Left lung (tissue), 10 donors: ENCODE data around the gene VSTM2B. TPM values are rescaled to one million over a fixed set of nuclear protein-coding genes. Genes with fewer than 3 reads are reported as not detected.

Experiments
- ATAC-seq: fragments of 200-7000 bp; cut with Tn5 transposase; one replicate; pipeline ENCODE4 v1.9.1; 2020; ENCODE audit warnings: moderate library complexity
- DNase-seq, 4 donors: peaks; one replicate each; pipeline ENCODE4 v3.0.0-alpha.2; 2013 to 2020
- H3K27ac ChIP-seq, 2 donors: fragments of 200-600 bp; sonication (generic) in 1 of 2; one replicate each; pipeline versions ENCODE4 v1.5.0 to v1.8.0; 2020 to 2021
- H3K27me3 ChIP-seq, 2 donors: fragments of 200-600 bp; sonication (generic) in 1 of 2; one replicate each; pipeline versions ENCODE4 v1.5.0 to v1.8.0; 2020 to 2021
- H3K36me3 ChIP-seq, 2 donors: fragments of 200-600 bp; sonication (generic) in 1 of 2; one replicate each; pipeline versions ENCODE4 v1.5.0 to v1.8.0; 2020 to 2021
- H3K4me1 ChIP-seq, 2 donors: fragments of 200-600 bp; one replicate each; pipeline ENCODE4 v1.8.0; 2021
- H3K4me3 ChIP-seq, 2 donors: fragments of 200-600 bp; sonication (generic) in 1 of 2; one replicate each; pipeline versions ENCODE4 v1.5.0 to v1.8.0; 2020 to 2021; ENCODE audit warnings: mild to moderate bottlenecking in 1 of 2
- H3K9me3 ChIP-seq, 2 donors: fragments of 200-600 bp; sonication (generic) in 1 of 2; one replicate each; pipeline versions ENCODE4 v1.5.0 to v1.8.0; 2020 to 2021
- intact Hi-C, 2 donors: fragments of 100-400 bp; cut with DNase I; formaldehyde crosslinking; loops; one replicate each; pipeline versions ENCODE4 v1.11.2 to v1.14.2; 2022
- polyA plus RNA-seq, 6 donors: library from polyadenylated mRNA; unstranded; fragments of 120-200 nt; gene quantifications; one replicate each; pipeline ENCODE4 v1.2.1, GENCODE V29; 2013; ENCODE audit not compliant: insufficient read length in 6 of 6
- total RNA-seq, 2 donors: library from RNA; stranded (reverse); fragmentation: NEBNext Ultra II Directional; extraction: Animal tissue kit (Norgen Biotek cat#: 25700); gene quantifications; one replicate each; pipeline ENCODE4 v1.2.1, GENCODE V29; 2021
- TF ChIP-seq, protein P1 (sequence below), 2 donors: fragments of 200-600 bp; sonication (generic) in 1 of 2; IDR thresholded peaks; one replicate each; pipeline versions ENCODE4 v1.5.0 to v1.8.0; 2021; ENCODE audit warnings: antibody characterized with exemption in 2 of 2
- donor health status: DM: no; HTN: yes; CAD: no.
- donor health status: DM: no; HTN: no; CAD: no.

Gene VSTM2B
- total and polyA plus RNA-seq, 8 donors = not detected

DNA sequence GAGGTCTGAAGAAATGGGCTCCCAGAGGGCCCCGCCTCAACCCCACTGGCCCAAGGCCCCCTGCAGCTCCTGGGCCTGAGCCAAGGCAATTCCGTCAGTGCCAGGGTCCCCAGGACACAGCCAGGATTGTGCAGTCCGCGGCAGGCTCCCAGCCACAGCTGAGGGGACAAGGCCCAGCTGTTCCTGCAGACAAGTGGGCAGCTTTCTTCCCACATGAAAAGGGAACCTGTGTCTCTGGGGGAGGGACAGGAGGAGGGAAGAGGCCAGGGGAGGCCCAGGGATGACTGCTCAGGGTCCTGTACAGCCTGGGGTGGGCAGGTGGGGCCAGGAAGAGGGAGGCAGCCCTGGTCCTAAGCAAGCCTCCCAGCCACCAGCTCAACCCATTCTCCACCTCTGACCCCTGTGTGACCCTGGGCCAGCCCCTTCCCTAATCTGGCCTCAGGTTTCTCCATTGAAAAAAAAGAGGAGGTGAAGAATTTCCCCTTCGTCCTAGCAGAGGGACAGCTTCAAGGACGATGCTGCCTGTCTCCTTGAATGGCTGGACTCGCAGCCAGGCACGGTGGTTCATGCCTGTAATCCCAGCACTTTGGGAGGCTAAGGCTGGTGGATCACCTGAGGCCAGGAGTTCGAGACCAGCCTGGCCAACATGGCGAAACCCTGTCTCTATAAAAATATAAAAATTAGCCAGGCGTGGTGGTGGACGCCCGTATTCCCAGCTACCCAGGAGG lies 20.5 kb upstream of the VSTM2B start:
- TF ChIP-seq, protein P1, sequence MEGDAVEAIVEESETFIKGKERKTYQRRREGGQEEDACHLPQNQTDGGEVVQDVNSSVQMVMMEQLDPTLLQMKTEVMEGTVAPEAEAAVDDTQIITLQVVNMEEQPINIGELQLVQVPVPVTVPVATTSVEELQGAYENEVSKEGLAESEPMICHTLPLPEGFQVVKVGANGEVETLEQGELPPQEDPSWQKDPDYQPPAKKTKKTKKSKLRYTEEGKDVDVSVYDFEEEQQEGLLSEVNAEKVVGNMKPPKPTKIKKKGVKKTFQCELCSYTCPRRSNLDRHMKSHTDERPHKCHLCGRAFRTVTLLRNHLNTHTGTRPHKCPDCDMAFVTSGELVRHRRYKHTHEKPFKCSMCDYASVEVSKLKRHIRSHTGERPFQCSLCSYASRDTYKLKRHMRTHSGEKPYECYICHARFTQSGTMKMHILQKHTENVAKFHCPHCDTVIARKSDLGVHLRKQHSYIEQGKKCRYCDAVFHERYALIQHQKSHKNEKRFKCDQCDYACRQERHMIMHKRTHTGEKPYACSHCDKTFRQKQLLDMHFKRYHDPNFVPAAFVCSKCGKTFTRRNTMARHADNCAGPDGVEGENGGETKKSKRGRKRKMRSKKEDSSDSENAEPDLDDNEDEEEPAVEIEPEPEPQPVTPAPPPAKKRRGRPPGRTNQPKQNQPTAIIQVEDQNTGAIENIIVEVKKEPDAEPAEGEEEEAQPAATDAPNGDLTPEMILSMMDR (IDR thresholded peaks at IDR 0.05) = no peak
- Histone ChIP-seq H3K27ac (no peak overlapping the region), H3K9me3 (no peaks in the 10 kb centered on the region), H3K27me3 (peaks cover 0 to 38% of the 10 kb centered on the region in 2 donors), H3K4me3 (no peak overlapping the region), H3K36me3 (no peaks in the 10 kb centered on the region), H3K4me1 (no peaks in the 10 kb centered on the region)
- intact Hi-C loops = no loop called here
- no peak for ATAC-seq
- DNase-seq = peak in 2 of 4 donors; percentile 20 to 25

DNA sequence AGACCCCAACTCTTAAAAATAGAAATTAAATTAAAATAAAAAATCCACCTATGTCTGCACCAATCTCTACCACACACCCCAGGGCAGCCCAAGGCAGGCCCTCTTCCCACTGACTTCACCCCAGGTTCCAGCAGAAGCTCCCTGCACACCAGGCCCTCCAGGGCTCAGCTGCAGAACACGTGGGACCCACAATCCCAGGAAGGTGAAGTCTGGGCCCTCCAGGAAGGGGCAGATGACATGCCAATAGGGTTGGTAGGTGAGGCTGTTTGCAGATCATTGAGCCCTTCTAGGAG lies 19.2 kb upstream of the VSTM2B start:
- TF ChIP-seq, protein P1 (IDR thresholded peaks at IDR 0.05) = no peak

DNA sequence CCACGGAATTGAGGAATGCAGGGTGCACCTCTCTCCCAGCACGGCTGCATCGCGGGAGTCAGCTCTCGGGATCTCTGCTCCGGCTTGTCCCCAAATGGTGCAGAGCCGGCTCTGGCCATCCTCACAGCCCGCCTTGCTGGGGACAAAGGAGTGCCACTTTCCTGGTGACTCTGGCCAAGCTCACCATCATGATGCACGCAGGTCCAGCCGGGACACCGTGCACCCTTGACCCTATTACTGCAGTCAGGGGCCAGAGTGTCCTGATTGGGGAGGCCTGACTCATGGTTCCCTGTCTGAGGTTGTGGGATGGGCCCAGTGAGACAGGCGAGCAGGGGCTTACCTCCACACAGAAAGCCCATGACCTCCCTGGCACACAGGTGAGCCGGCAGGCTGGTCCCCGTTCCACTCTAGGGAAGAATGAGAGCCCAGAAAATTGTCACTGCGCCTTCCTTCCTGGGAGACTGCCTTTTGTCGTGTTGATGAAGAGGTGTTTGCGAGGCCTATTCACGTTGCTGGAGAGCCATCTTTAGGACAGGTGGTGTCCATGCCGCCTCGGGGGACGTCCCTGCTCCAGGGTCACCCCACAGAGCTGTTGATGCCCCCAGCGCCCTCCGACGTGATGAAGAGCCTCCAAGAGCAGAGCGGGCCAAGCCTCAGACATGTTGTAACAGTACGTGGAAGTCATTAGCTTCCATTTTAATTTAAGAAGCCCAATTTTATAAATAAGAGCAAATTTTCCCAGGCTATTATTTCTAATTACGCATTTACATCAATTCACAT lies 18.5 kb upstream of the VSTM2B start:
- no peak for ATAC-seq
- intact Hi-C loops = no loop called here
- TF ChIP-seq, protein P1 (IDR thresholded peaks at IDR 0.05) = no peak

More for the DNA sequence above, 19.2 kb upstream of the VSTM2B start:
- intact Hi-C loops = no loop called here
- Histone ChIP-seq H3K9me3 (no peaks in the 10 kb centered on the region), H3K4me3 (no peak overlapping the region), H3K4me1 (no peaks in the 10 kb centered on the region), H3K36me3 (no peaks in the 10 kb centered on the region), H3K27ac (no peak overlapping the region), H3K27me3 (peaks cover 0 to 48% of the 10 kb centered on the region in 2 donors)
- peak in 1 of 4 donors; percentile 27 for DNase-seq
- ATAC-seq = no peak

DNA sequence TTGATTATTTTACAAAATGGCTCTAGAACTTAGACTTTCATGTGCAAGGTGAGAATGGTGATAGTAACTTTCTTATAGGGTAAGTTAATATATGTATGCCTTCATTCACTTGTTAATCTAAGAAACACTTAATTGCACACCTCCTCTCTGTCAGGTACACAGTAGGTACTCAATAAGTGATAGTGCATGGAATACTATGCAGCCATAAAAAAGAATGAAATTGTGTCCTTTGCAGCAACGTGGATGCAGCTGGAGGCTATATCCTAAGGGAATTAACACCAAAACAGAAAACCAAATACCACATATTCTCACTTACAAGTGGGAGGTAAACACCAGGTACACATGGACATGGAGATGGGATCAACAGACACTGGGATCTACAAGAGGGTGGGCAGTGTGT lies 17.6 kb upstream of the VSTM2B start:
- Histone ChIP-seq H3K4me3 (no peak overlapping the region), H3K36me3 (no peaks in the 10 kb centered on the region), H3K27ac (no peak overlapping the region), H3K4me1 (no peaks in the 10 kb centered on the region), H3K27me3 (peaks cover 0 to 32% of the 10 kb centered on the region in 2 donors), H3K9me3 (no peaks in the 10 kb centered on the region)
- ATAC-seq = no peak
- DNase-seq = no peak
- TF ChIP-seq, protein P1 (IDR thresholded peaks at IDR 0.05) = no peak
- intact Hi-C loops = no loop called here

More for the DNA sequence above, 18.5 kb upstream of the VSTM2B start:
- Histone ChIP-seq H3K4me3 (no peak overlapping the region), H3K9me3 (no peaks in the 10 kb centered on the region), H3K36me3 (no peaks in the 10 kb centered on the region), H3K4me1 (no peaks in the 10 kb centered on the region), H3K27ac (no peak overlapping the region), H3K27me3 (peaks cover 0 to 41% of the 10 kb centered on the region in 2 donors)
- peak in 1 of 4 donors; percentile 51 for DNase-seq

DNA sequence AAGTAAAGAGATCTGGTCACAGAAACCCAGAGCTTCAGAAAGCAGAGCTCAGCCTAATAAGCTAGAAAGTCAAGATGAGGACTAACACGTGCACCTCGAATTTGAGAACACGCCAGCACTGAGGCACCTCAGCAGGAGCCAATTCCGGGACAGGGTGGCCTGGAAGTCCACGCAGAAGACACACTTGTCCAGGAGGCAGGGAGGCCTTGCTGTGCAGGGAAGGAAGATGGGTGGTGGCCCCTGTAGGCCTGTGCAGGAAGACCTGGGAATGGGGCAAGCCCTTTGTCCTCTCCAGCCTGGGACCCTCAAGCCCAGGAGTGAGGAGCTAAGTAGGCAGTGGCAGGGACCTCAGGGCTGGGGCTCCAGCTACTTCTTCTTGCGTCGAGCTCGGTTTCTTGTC lies 16.3 kb upstream of the VSTM2B start:
- TF ChIP-seq, protein P1 (IDR thresholded peaks at IDR 0.05) = no peak
- intact Hi-C loops = no loop called here
- H3K27me3 ChIP-seq = peaks cover 0 to 32% of the 10 kb centered on the region in 2 donors
- no peak overlapping the region for H3K4me3 ChIP-seq
- H3K36me3 ChIP-seq = no peaks in the 10 kb centered on the region
- ATAC-seq (no peak), DNase-seq (peak in 1 of 4 donors; percentile 24)
- no peaks in the 10 kb centered on the region for H3K4me1 ChIP-seq
- no peaks in the 10 kb centered on the region for H3K9me3 ChIP-seq
- no peak overlapping the region for H3K27ac ChIP-seq
